Glutamatergic neuron (in vitro differentiated cells): ENCODE data around the gene SNX1. TPM values are rescaled to one million over a fixed set of nuclear protein-coding genes. Genes with fewer than 3 reads are reported as not detected.

Experiments
- DNase-seq: peaks from one replicate; pipeline ENCODE4 v3.0.0; 2022
- H3K27ac Mint-ChIP-seq: one replicate; pipeline ENCODE4 v1.8.0; 2020; ENCODE audit warnings: mild to moderate bottlenecking, mixed read lengths, inconsistent platforms; ENCODE audit not compliant: unreplicated experiment
- H3K27me3 Mint-ChIP-seq: one replicate; pipeline ENCODE4 v1.8.0; 2020; ENCODE audit warnings: mild to moderate bottlenecking, moderate library complexity, mixed read lengths, inconsistent platforms; ENCODE audit not compliant: unreplicated experiment
- H3K36me3 Mint-ChIP-seq: one replicate; pipeline ENCODE4 v1.8.0; 2020; ENCODE audit warnings: mild to moderate bottlenecking, mixed read lengths, inconsistent platforms; ENCODE audit not compliant: unreplicated experiment
- H3K4me1 Mint-ChIP-seq: one replicate; pipeline ENCODE4 v1.8.0; 2020; ENCODE audit warnings: mild to moderate bottlenecking, low read depth, mixed read lengths, inconsistent platforms; ENCODE audit not compliant: unreplicated experiment
- H3K4me3 Mint-ChIP-seq: one replicate; pipeline ENCODE4 v1.8.0; 2020; ENCODE audit warnings: mild to moderate bottlenecking, mixed read lengths, inconsistent platforms; ENCODE audit not compliant: unreplicated experiment
- H3K9me3 Mint-ChIP-seq: one replicate; pipeline ENCODE4 v1.8.0; 2020; ENCODE audit warnings: mild to moderate bottlenecking, moderate library complexity, mixed read lengths, inconsistent platforms; ENCODE audit not compliant: unreplicated experiment
- CTCF ChIP-seq: fragments of 200-600 bp; sonication (generic); IDR thresholded peaks from one replicate; pipeline ENCODE4 v1.5.0; 2021; ENCODE audit not compliant: partially characterized antibody, unreplicated experiment
- total RNA-seq: library from RNA; stranded (reverse); fragmentation: NEBNext Ultra II Directional; extraction: Animal tissue kit (Norgen Biotek cat#: 25700); gene quantifications from one replicate; pipeline ENCODE4 v1.2.1, GENCODE V29; 2021; ENCODE audit not compliant: unreplicated experiment

The SNX1 gene
- total RNA-seq, 1 donor from 2014 or later = 71.4 TPM

GRCh38 chr15:64136347-64136746 is 40.6 kb downstream of the SNX1 start:
- Mint-ChIP-seq H3K4me3 (no peak overlapping the region), H3K36me3 (peaks cover 4% of the 10 kb centered on the region)

GRCh38 chr15:64137226-64137833 is 41.5 kb downstream of the SNX1 start:
- no peak overlapping the region for H3K27ac Mint-ChIP-seq
- peaks cover 4% of the 10 kb centered on the region for H3K36me3 Mint-ChIP-seq
- no peak for TF ChIP-seq CTCF
- DNase-seq = no peak
- H3K27me3 Mint-ChIP-seq = no peaks in the 10 kb centered on the region
- H3K4me1 Mint-ChIP-seq = no peaks in the 10 kb centered on the region
- no peaks in the 10 kb centered on the region for H3K9me3 Mint-ChIP-seq
- no peak overlapping the region for H3K4me3 Mint-ChIP-seq

More at GRCh38 chr15:64136347-64136746, 40.6 kb downstream of the SNX1 start:
- TF ChIP-seq CTCF = no peak
- Mint-ChIP-seq H3K4me1 (no peaks in the 10 kb centered on the region), H3K27ac (no peak overlapping the region), H3K27me3 (no peaks in the 10 kb centered on the region), H3K9me3 (no peaks in the 10 kb centered on the region)
- DNase-seq = no peak

GRCh38 chr15:64138331-64138941 is 42.7 kb downstream of the SNX1 start:
- Mint-ChIP-seq H3K27me3 (no peaks in the 10 kb centered on the region), H3K4me3 (no peak overlapping the region), H3K27ac (no peak overlapping the region), H3K4me1 (no peaks in the 10 kb centered on the region), H3K9me3 (no peaks in the 10 kb centered on the region), H3K36me3 (no peaks in the 10 kb centered on the region)
- no peak for DNase-seq
- TF ChIP-seq CTCF = no peak

- H3K27me3 Mint-ChIP-seq = no peaks in the 10 kb centered on the region
- no peak for DNase-seq
- no peak for TF ChIP-seq CTCF
- H3K4me1 Mint-ChIP-seq = no peaks in the 10 kb centered on the region
- H3K27ac Mint-ChIP-seq = no peak overlapping the region
- H3K4me3 Mint-ChIP-seq = no peak overlapping the region
- H3K36me3 Mint-ChIP-seq = no peaks in the 10 kb centered on the region
- H3K9me3 Mint-ChIP-seq = no peaks in the 10 kb centered on the region
Observed at GRCh38 chr15:64141798-64142512, 46.2 kb downstream of the SNX1 start.

- Mint-ChIP-seq H3K4me1 (no peaks in the 10 kb centered on the region), H3K4me3 (no peak overlapping the region), H3K36me3 (no peaks in the 10 kb centered on the region), H3K27me3 (no peaks in the 10 kb centered on the region), H3K9me3 (peaks cover 2% of the 10 kb centered on the region), H3K27ac (no peak overlapping the region)
- no peak for DNase-seq
- no peak for TF ChIP-seq CTCF
Observed at GRCh38 chr15:64143276-64143675, 47.5 kb downstream of the SNX1 start.
